Stomach smooth muscle (tissue), 2 donors: ENCODE data around the gene ICAM4.

ENCODE experiments used
- H3K27ac ChIP-seq: one replicate; pipeline ENCODE4 v1.7.0; 2013; ENCODE audit warnings: mild to moderate bottlenecking, low read length, inconsistent platforms
- H3K27me3 ChIP-seq, 2 donors: one replicate each; pipeline ENCODE4 v1.7.0; 2013; ENCODE audit warnings: low read length in 2 of 2; ENCODE audit not compliant: insufficient read depth in 2 of 2, control insufficient read depth in 1 of 2
- H3K36me3 ChIP-seq, 2 donors: one replicate each; pipeline ENCODE4 v1.7.0; 2013; ENCODE audit warnings: low read length in 2 of 2; ENCODE audit not compliant: control insufficient read depth in 2 of 2, insufficient read depth in 2 of 2
- H3K4me1 ChIP-seq: one replicate; pipeline ENCODE4 v1.7.0; 2013; ENCODE audit warnings: low read length; ENCODE audit not compliant: control insufficient read depth, insufficient read depth
- H3K4me3 ChIP-seq, 2 donors: one replicate each; pipeline ENCODE4 v1.7.0; 2013; ENCODE audit warnings: low read length in 2 of 2
- H3K9ac ChIP-seq, 2 donors: one replicate each; pipeline ENCODE4 v1.7.0; 2013; ENCODE audit warnings: low read length in 2 of 2, mild to moderate bottlenecking in 1 of 2
- H3K9me3 ChIP-seq, 2 donors: one replicate each; pipeline ENCODE4 v1.7.0; 2013; ENCODE audit warnings: low read length in 2 of 2; ENCODE audit not compliant: control insufficient read depth in 2 of 2
- donor health status: healthy.
- donor health status: Pancreatic carcinoma.

Gene ICAM4

GRCh38 chr19:10283301-10284064 lies 3.3 kb upstream of the ICAM4 start:
- Histone ChIP-seq H3K36me3 (no peaks in the 10 kb centered on the region), H3K4me1 (peaks cover 11% of the 10 kb centered on the region), H3K27ac (no peak overlapping the region), H3K4me3 (no peak overlapping the region), H3K9me3 (no peaks in the 10 kb centered on the region), H3K27me3 (peaks cover 19 to 27% of the 10 kb centered on the region in 2 donors), H3K9ac (no peak overlapping the region)

- no peak overlapping the region for H3K9ac ChIP-seq
- H3K36me3 ChIP-seq: no peaks in the 10 kb centered on the region
- no peak overlapping the region for H3K27ac ChIP-seq
- no peaks in the 10 kb centered on the region for H3K9me3 ChIP-seq
- H3K27me3 ChIP-seq: peaks cover 25 to 35% of the 10 kb centered on the region in 2 donors
- H3K4me1 ChIP-seq: peaks cover 18% of the 10 kb centered on the region
- no peak overlapping the region for H3K4me3 ChIP-seq
Measured at GRCh38 chr19:10284065-10284959, 2.4 kb upstream of the ICAM4 start.

DNA sequence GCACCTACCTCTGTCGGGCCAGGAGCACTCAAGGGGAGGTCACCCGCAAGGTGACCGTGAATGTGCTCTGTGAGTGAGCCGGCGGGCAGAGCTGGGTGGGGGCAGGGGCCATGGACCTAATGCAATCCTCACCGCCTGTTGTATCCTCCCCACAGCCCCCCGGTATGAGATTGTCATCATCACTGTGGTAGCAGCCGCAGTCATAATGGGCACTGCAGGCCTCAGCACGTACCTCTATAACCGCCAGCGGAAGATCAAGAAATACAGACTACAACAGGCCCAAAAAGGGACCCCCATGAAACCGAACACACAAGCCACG lies 1.8 kb upstream of the ICAM4 start:
- Histone ChIP-seq H3K27ac (no peak overlapping the region), H3K9ac (no peak overlapping the region), H3K4me3 (no peak overlapping the region), H3K27me3 (peaks cover 29 to 41% of the 10 kb centered on the region in 2 donors), H3K36me3 (no peaks in the 10 kb centered on the region), H3K9me3 (no peaks in the 10 kb centered on the region), H3K4me1 (peaks cover 23% of the 10 kb centered on the region)

GRCh38 chr19:10285393-10285792 lies 1.4 kb upstream of the ICAM4 start:
- Histone ChIP-seq H3K9ac (no peak overlapping the region), H3K4me3 (no peak overlapping the region), H3K27ac (no peak overlapping the region), H3K27me3 (peaks cover 34 to 46% of the 10 kb centered on the region in 2 donors), H3K36me3 (no peaks in the 10 kb centered on the region), H3K9me3 (no peaks in the 10 kb centered on the region), H3K4me1 (peaks cover 28% of the 10 kb centered on the region)

GRCh38 chr19:10288662-10289166 lies 2.0 kb downstream of the ICAM4 start:
- peaks cover 56% of the 10 kb centered on the region for H3K4me1 ChIP-seq
- H3K4me3 ChIP-seq: peak overlapping the region; percentile 49 to 62
- no peak overlapping the region for H3K27ac ChIP-seq
- H3K36me3 ChIP-seq: no peaks in the 10 kb centered on the region
- H3K9ac ChIP-seq: no peak overlapping the region
- H3K27me3 ChIP-seq: peaks cover 67 to 74% of the 10 kb centered on the region in 2 donors
- no peaks in the 10 kb centered on the region for H3K9me3 ChIP-seq

GRCh38 chr19:10289167-10289835 lies 2.5 kb downstream of the ICAM4 start:
- H3K9me3 ChIP-seq: no peaks in the 10 kb centered on the region
- peaks cover 56% of the 10 kb centered on the region for H3K4me1 ChIP-seq
- H3K27ac ChIP-seq: no peak overlapping the region
- peaks cover 72 to 79% of the 10 kb centered on the region in 2 donors for H3K27me3 ChIP-seq
- no peaks in the 10 kb centered on the region for H3K36me3 ChIP-seq
- H3K4me3 ChIP-seq: peak overlapping the region; percentile 49 to 62
- no peak overlapping the region for H3K9ac ChIP-seq

GRCh38 chr19:10289836-10290356 lies 3.1 kb downstream of the ICAM4 start, which contains the start of gene ICAM5:
TSS of gene ICAM5 (plus strand) at chr19:10289952. CDS start at chr19:10290044, 92 bp downstream.
- H3K4me1 ChIP-seq: peaks cover 56% of the 10 kb centered on the region

DNA sequence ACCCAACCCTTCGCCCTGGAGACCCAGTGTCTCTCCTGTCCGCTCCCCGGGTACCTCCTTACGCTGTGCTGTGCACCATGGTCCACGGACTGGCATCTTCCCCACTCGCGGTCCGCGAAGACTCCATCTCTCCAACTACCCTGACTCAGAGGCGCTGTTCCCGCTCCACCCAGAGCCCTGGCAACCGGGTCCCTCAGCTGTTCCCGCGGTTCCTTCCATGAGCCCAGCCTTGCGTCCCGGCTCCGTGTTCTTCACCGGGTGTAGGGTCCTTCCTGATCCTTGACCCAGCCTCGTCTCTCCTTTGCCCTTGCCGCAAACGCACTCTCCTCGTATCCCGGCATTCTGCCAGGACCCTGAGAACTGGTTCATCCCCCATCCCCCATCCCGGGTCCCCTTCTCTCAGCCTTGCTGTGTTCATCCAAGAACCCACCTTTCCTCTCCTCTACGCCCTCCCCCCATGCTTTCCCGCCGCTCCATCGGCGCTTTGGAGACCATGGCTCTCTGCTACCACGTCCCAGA lies 3.7 kb downstream of the ICAM4 start:
- Histone ChIP-seq H3K9me3 (no peaks in the 10 kb centered on the region), H3K27me3 (peaks cover 77 to 90% of the 10 kb centered on the region in 2 donors), H3K9ac (no peak overlapping the region), H3K36me3 (no peaks in the 10 kb centered on the region), H3K4me3 (peak overlapping the region in 1 of 2 donors; percentile 67), H3K27ac (no peak overlapping the region), H3K4me1 (peaks cover 54% of the 10 kb centered on the region)

More at GRCh38 chr19:10289836-10290356, 3.1 kb downstream of the ICAM4 start, which contains the start of gene ICAM5:
- Histone ChIP-seq H3K27me3 (peaks cover 76 to 85% of the 10 kb centered on the region in 2 donors), H3K36me3 (no peaks in the 10 kb centered on the region), H3K4me3 (peak within 1 kb of the TSS; percentile 49 to 67), H3K9me3 (no peaks in the 10 kb centered on the region), H3K27ac (no peak within 1 kb of the TSS), H3K9ac (no peak within 1 kb of the TSS)

GRCh38 chr19:10290876-10291553 lies 4.3 kb downstream of the ICAM4 start:
- H3K4me3 ChIP-seq: peak overlapping the region; percentile 55 to 67
- peaks cover 79 to 96% of the 10 kb centered on the region in 2 donors for H3K27me3 ChIP-seq
- H3K36me3 ChIP-seq: no peaks in the 10 kb centered on the region
- no peak overlapping the region for H3K9ac ChIP-seq
- no peaks in the 10 kb centered on the region for H3K9me3 ChIP-seq
- H3K4me1 ChIP-seq: peaks cover 56% of the 10 kb centered on the region
- no peak overlapping the region for H3K27ac ChIP-seq
